Suppressor macrophage (primary cell): Measurements from ENCODE around the gene SULT1A2.
"Not testable (repeated sequence)": the region's sequence is repeated elsewhere in the genome, so short reads cannot be mapped to it uniquely, and the experiment has no call there.

Experiments used
- DNase-seq, 4 experiments: peaks; one replicate each; pipeline ENCODE4 v3.0.0-alpha.2; 2020 to 2022

The SULT1A2 gene

DNA sequence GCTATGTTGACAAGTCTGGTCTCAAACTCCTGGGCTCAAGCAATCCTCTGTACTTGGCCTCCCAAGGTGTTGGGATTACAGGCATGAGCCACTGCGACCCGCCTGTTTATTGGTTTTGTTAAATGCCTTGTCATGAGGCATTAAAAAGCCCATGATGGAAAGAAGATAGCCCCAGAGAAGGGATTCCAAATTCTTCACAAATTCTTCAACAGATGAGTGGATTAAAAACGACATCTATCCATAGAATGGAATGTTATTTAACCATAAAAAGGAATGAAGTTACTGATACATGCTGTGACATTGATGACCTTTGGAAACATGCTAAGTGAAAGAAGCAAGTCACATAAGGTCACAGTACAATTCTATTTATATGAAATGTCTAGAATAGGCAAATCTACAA lies 38.4 kb downstream of the SULT1A2 start:
- no peak for DNase-seq

- DNase-seq, result peak; percentile 40 to 72 (median 56)
Measured at GRCh38 chr16:28556914-28557320, 39.9 kb downstream of the SULT1A2 start.

- DNase-seq, result peak; percentile 29 to 65 (median 48)
Measured at GRCh38 chr16:28555561-28555960, 41.3 kb downstream of the SULT1A2 start.

DNA sequence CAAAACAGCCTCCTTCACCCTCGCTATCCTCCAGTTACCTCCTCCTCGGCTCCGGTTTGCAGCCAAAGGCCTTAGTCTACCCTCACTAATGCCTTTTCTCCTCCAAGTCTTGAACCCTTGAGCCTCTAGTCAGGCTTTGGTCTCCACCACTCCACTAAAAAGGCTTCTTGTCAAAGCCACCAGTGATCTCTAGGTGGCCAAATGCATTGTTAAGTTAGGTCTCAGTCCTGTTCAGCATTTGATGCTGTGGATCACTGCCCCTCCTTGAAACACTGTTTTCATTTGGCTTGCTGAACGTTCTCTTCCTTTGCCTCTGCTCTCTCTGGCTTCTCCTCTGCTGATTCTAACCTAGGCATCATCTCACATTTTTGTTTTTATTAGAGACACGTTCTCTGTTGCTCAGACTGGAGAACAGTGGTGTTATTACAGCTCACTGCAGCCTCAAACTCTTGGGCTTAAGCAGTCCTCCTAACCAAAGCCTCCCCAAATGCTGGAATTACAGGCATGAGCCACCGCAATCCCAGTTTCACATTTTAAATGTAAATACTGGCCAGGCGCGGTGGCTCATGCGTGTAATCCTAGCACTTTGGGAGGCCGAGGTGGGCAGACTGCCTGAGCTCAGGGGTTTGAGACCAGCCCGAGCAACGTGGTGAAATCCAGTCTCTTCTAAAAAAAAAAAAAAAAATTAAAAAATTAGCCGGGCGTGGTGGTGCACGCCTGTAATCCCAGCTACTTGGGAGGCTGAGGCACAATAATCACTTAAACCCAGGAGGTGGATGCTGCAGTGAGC lies 42.0 kb downstream of the SULT1A2 start:
- no peak for DNase-seq

- peak; percentile 97 to 98 (median 98) for DNase-seq
Measured at GRCh38 chr16:28553776-28554633, 42.8 kb downstream of the SULT1A2 start, which contains the start of gene SGF29. SGF29 (plus strand) TSS chr16:28553920; CDS start chr16:28581070, 27,150 bp downstream.

- DNase-seq, result peak; percentile 63 to 87 (median 72)
Measured at GRCh38 chr16:28549301-28549899, 47.5 kb downstream of the SULT1A2 start.

DNA sequence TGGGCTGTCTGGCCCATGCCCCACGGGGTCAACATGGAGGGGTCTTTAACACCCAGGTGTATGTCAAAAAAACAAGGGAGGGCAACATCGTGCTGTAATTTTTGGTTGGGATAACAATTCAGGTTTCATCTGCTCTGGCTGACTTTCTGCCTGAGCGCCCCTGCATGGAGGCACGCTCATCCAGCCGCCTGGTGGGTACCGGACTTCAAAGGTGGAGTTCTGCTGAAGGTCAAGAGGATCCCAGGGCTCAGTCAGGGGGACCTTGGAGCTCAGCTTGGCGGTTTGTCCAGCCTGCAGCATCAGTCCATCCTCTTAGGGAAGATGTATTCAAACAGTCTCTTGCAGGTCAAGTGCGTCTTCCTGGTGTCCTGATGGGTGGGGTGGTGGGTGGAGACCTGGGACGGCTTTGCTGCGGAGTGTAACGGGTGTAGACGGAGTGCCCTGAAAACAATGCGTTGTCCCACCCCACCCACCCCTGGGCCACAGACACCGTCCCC lies 48.5 kb downstream of the SULT1A2 start:
- no peak for DNase-seq

DNA sequence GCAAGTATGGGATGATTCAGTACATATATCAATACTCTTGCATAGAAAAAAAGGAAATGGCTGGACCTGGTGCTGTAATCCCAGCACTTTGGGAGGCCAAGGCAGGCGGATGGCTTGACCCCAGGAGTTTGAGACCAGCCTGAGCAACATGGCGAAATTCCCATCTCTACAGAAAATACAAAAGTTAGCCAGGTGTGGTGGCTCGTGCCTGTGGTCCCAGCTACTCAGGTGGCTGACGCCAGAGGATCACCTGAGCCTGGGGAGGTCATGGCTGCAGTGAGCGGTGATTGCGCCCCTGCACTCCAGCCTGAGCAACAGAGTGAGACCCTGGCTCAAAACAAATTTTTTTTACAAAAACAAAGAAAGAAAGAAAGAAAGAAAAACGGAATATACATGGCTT lies 50.2 kb downstream of the SULT1A2 start:
- no peak for DNase-seq

GRCh38 chr16:28545964-28546363 lies 50.9 kb downstream of the SULT1A2 start:
- DNase-seq, result not testable (repeated sequence)

- no peak for DNase-seq
Measured at GRCh38 chr16:28544998-28545397, 51.9 kb downstream of the SULT1A2 start.

GRCh38 chr16:28543072-28543471 lies 53.8 kb downstream of the SULT1A2 start:
- DNase-seq, result peak; percentile 85 to 95 (median 92)

GRCh38 chr16:28542646-28543045 lies 54.2 kb downstream of the SULT1A2 start:
- no peak for DNase-seq
